Measurements from ENCODE around the gene PCYT2.

The PCYT2 gene

DNA sequence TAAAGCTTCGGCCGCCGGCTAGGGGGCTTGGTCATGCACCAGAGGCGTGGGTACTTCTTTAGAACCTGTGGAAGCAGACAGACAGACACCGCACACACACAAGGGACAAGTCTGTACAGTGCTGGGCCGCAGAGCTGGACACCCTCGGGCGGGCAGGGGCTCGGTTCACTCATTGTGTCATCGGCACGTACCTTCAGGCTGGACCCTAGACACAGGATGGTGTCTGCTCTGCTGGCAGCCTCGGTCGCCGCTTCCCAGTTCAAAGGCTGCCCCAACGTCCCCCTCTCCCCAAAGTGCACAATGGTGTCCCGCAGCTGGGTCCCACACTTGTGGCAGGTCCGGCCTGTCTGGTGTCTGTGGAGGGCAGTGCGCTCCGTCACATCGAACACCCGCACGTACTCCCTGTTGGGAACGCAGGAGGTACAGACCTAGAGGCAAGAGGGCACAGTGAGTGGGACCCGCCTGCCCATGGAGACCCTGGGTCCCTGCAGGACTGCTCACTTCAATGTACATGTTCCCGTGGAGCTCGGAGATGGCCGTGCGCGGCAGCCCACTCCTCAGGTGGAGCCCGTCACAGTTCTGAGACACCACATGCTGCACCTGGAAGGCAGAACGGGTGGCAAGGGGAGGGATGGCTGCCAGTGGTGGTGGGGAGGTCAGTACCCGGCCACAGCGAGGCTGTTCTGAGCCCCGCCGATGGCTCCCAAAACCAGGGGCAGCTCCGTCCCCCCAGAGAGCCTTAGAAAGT is 3.1 kb upstream of the PCYT2 start:
- Mint-ChIP-seq H3K27me3 (ENCODE audit: low read depth) (no peaks in the 10 kb centered on the region), H3K36me3 (ENCODE audit: low read depth) (peaks cover 23% of the 10 kb centered on the region), H3K4me1 (ENCODE audit: low read depth) (peaks cover 26% of the 10 kb centered on the region), H3K4me3 (no peak overlapping the region), H3K9me3 (no peaks in the 10 kb centered on the region), H3K27ac (no peak overlapping the region)

DNA sequence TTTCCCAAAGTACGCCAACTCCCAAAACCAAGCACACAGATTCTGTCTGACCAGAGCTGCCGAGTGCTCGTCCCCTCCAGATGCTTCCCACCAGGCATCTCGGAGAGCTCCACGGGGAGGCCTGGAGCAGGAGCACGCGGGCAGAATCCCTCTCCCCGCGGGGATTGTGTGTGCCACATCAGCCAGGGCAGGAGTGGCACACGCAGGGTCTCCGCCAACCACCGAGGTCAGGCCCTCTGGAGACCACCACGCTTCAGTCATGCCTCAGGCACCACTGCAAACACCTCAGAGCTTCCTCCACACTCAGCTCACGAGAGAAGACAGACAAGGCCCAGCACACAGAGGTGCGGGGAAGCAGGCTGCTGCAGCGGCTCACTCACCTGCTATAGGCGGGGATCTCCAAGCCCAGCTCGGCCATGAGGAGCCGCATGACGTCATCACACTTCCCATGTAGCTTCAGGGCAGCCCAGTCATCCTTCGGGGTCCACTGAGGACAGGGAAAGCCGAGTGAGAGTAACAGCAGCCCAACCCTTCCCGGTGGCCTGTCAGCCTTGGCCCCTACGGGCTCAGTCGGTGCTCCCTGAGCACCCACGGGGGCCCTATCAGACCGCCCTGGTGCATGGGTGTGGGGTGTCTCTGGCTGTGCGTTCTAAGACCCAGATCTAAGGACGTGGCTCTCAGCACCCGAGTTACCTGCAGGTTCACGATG is 2.3 kb upstream of the PCYT2 start:
- Mint-ChIP-seq H3K9me3 (no peaks in the 10 kb centered on the region), H3K4me3 (no peak overlapping the region), H3K27ac (no peak overlapping the region), H3K4me1 (ENCODE audit: low read depth) (peaks cover 26% of the 10 kb centered on the region), H3K27me3 (ENCODE audit: low read depth) (no peaks in the 10 kb centered on the region), H3K36me3 (ENCODE audit: low read depth) (peaks cover 23% of the 10 kb centered on the region)

DNA sequence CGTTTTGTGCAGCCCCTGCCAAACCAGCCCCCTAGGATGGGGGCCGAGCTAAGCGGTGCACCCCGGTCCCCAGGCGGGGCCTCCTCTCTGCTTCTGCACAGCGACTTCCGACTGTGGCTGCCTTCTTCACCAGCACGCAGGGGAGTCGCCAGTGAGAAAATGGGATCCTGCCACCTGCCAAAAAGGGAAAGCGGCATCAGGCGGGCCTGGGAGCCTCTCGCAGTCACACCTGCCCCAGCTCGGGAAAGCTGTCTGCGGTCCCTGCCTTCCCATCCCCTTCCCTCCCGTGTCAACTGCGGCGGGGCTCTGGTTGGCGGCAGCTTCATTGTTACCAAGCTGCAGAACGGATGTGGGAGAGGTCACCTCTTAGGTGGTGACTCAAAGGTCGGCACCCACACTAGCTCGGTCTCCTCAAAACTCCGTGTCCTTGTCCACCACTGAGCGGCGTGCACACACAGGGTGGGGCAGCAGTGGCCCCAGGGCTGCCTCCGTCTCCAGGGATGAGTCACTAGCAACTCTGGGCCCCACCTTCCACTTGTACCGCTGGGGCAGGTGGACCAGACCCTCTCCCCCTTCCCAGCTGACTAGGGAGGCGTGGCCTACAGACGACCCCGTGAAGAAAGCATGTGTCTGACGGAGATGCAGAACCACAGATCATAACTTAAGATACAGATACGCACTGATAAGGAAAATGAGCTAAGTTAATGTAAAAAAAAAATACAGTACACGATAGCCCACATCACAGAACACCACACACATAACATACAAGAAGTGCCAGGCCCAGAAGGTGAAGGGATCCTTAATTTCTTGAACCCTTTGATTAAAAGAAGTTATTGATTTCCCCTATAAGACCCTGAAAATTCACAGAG is 1.5 kb upstream of the PCYT2 start:
- no peak overlapping the region for H3K27ac Mint-ChIP-seq
- H3K4me3 Mint-ChIP-seq = no peak overlapping the region
- H3K4me1 Mint-ChIP-seq (ENCODE audit: low read depth) = peaks cover 25% of the 10 kb centered on the region
- H3K36me3 Mint-ChIP-seq (ENCODE audit: low read depth) = peaks cover 23% of the 10 kb centered on the region
- H3K9me3 Mint-ChIP-seq = no peaks in the 10 kb centered on the region
- H3K27me3 Mint-ChIP-seq (ENCODE audit: low read depth) = no peaks in the 10 kb centered on the region

DNA sequence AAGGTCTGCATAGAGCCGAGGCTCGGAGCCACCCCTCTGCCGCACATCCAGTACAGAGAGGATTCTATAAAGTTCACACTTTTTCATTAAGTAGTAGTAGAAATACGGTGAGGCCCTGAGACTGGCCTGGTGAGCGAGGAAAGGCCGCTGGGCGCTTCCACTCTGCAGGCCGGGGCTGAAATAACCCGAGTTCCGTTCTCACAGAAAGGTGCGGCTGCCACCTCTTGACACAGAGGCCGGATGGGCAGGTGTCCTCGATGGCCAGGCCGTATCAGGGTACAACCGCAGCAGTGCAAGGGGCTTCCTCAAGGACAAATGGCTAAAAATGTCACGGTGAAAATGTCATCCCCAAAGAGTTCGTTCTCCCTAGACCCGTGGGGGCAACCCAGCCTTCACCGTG is 770 bp upstream of the PCYT2 start:
- H3K9me3 Mint-ChIP-seq = no peaks in the 10 kb centered on the region
- H3K36me3 Mint-ChIP-seq (ENCODE audit: low read depth) = peaks cover 19% of the 10 kb centered on the region
- H3K27ac Mint-ChIP-seq = no peak overlapping the region
- peaks cover 21% of the 10 kb centered on the region for H3K4me1 Mint-ChIP-seq (ENCODE audit: low read depth)
- no peaks in the 10 kb centered on the region for H3K27me3 Mint-ChIP-seq (ENCODE audit: low read depth)
- H3K4me3 Mint-ChIP-seq = peak overlapping the region; percentile 70

DNA sequence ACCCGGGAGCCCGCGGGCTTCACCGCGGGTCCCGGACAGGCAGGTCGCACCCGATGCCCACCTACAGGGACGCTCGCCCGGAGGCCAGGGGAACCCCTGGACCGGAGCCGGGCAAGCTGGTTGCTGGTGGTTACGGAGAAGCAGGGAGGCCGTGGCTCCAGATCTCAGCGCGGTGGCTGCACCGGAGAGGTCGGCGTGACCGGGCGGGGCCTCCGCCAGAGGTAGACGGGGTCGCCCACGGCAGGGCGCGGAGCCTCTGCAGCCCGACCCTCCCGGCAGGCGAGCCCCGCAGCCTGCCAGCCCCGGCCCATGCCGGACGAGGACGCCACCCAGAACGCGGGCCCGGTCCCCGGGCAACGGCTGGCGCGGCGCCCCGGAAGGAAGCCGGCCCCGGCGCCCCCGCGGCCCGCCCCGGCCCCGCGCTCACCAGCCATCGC is 341 bp downstream of the PCYT2 start:
- Mint-ChIP-seq H3K4me1 (ENCODE audit: low read depth) (peaks cover 14% of the 10 kb centered on the region), H3K27me3 (ENCODE audit: low read depth) (no peaks in the 10 kb centered on the region), H3K4me3 (peak overlapping the region; percentile 82), H3K9me3 (no peaks in the 10 kb centered on the region), H3K36me3 (ENCODE audit: low read depth) (peaks cover 14% of the 10 kb centered on the region), H3K27ac (peak overlapping the region; percentile 55)

DNA sequence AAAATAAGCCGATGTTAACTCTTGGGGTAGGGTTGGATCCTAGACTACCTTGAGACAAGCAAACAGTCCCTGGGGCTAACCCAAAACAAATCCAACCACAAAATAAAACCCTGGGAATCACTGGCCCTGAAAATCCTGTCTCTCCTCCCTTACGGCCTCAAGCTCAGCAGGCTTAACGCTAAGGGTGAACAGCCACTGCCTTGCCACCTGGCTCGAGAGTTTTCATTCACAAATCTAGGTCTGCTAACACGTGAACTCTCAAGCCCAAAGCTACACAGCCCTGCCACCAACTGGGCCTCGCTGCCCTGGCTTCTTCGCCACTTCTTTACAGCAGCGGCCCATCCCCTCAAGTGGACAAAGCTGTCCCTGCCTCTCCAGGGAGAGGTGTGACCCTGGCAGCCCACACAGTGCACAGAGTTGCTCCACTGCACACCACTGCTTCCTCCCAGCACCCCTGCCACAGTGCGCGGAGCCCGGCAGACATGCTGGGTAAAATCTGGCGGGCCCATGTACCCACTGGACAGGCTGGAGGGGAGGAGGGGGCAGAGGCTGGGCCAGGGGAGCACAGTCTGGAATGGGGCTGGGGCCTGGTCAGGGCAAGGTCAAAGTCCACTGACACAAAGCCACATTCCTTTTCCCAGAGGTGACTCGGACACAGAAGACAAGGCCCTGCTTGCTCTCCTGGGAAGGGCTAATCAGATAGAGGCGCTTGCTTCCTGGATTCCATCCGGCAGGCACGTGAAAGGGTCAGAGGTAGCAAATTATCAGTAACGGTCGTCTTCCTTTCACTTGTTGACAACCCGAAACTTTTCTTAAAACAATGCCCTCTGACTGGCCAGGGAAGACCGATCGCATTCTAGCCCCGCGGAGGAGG is 996 bp downstream of the PCYT2 start:
- Mint-ChIP-seq H3K36me3 (ENCODE audit: low read depth) (peaks cover 13% of the 10 kb centered on the region), H3K27me3 (ENCODE audit: low read depth) (no peaks in the 10 kb centered on the region), H3K4me3 (peak overlapping the region; percentile 82), H3K27ac (peak overlapping the region; percentile 55), H3K9me3 (no peaks in the 10 kb centered on the region), H3K4me1 (ENCODE audit: low read depth) (peaks cover 12% of the 10 kb centered on the region)

DNA sequence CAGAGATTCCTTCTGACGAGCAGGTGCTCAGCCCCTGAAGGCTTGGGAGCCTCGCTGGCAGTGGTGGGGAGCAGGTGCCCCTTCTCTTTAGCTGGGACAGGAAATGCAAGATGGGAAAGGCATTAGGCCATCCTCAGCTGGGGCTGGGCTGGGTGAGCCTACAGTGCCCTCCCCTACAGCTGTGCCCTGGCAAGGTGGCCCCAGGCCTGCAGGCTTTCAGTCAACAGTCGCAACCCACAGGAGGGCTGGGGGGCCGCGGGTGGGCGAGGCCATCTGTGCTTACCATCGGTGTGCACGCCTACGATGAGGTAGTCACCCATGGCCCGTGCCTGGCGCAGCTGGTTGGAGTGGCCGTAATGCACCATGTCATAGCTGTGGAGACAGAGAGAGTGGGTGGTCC is 2.0 kb downstream of the PCYT2 start:
- H3K4me3 Mint-ChIP-seq = peak overlapping the region; percentile 44
- peaks cover 10% of the 10 kb centered on the region for H3K36me3 Mint-ChIP-seq (ENCODE audit: low read depth)
- peaks cover 12% of the 10 kb centered on the region for H3K4me1 Mint-ChIP-seq (ENCODE audit: low read depth)
- no peaks in the 10 kb centered on the region for H3K9me3 Mint-ChIP-seq
- no peak overlapping the region for H3K27ac Mint-ChIP-seq
- H3K27me3 Mint-ChIP-seq (ENCODE audit: low read depth) = no peaks in the 10 kb centered on the region

DNA sequence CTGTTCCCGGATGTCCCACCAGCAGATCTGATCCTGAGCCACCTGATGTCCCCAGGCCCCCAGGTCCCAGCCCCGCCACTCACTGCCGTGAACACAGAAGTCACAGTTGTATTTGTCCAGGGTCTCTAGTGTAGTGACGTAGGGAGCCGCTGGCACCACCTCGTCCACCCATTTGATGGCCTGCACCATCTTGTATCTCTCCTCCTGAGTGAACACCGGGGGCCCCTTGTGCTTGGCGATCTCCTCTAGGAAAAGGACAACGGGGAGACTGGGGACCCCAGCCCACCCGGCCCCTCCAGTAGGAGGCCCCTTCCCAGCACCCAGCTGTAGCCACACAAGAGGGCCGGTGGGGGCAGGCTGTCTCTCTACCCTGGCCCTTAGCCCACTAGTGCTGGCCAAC is 2.4 kb downstream of the PCYT2 start:
- H3K9me3 Mint-ChIP-seq = no peaks in the 10 kb centered on the region
- peaks cover 10% of the 10 kb centered on the region for H3K36me3 Mint-ChIP-seq (ENCODE audit: low read depth)
- peak overlapping the region; percentile 44 for H3K4me3 Mint-ChIP-seq
- peaks cover 12% of the 10 kb centered on the region for H3K4me1 Mint-ChIP-seq (ENCODE audit: low read depth)
- no peak overlapping the region for H3K27ac Mint-ChIP-seq
- no peaks in the 10 kb centered on the region for H3K27me3 Mint-ChIP-seq (ENCODE audit: low read depth)

DNA sequence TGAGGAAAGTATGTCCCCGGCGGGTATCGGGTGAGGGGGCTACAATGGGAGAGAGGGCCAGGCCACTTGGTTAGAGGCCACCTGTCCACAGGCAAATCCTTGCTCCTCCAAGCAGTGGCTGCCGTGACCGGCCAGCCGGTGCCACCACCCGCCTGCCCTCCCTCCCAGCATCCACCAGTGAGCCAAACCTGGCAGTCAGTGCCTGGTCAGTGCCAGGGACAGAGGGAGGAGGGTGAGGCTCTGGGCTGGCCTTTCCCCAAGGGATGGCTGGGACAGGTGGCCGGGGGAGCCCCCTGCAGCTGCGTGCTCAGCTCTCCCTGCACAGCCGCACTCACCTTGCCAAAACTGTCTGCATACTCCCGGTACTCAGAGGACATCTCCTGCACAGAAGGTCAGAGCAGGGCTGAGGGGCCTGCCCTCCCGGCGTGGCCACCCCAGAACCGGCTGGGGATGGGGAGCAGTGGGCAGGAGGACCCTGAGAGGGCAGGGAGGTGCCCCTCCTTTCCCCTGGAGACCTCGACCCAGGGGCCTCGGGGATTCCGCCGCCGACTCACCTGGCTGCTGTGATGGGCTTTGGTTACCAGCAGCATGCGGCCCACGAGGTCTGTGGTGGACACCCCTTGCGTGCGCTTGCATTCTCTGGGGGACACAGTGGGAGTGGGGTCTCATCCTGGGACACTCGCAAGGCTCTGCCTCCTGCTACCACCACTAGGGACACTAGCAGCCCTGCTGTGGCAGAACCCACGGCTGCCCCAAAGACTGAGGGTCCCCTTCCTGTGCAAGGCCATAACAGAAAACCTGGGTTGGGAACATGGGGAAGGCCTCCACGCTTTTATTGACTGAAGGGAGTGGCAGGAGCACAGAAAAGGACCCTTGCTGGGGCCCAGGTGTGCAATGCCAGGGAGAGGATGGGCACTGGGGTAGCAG is 3.7 kb downstream of the PCYT2 start:
- Mint-ChIP-seq H3K27me3 (ENCODE audit: low read depth) (no peaks in the 10 kb centered on the region), H3K4me1 (ENCODE audit: low read depth) (peaks cover 8% of the 10 kb centered on the region), H3K4me3 (no peak overlapping the region), H3K9me3 (no peaks in the 10 kb centered on the region), H3K36me3 (ENCODE audit: low read depth) (peaks cover 5% of the 10 kb centered on the region), H3K27ac (no peak overlapping the region)

DNA sequence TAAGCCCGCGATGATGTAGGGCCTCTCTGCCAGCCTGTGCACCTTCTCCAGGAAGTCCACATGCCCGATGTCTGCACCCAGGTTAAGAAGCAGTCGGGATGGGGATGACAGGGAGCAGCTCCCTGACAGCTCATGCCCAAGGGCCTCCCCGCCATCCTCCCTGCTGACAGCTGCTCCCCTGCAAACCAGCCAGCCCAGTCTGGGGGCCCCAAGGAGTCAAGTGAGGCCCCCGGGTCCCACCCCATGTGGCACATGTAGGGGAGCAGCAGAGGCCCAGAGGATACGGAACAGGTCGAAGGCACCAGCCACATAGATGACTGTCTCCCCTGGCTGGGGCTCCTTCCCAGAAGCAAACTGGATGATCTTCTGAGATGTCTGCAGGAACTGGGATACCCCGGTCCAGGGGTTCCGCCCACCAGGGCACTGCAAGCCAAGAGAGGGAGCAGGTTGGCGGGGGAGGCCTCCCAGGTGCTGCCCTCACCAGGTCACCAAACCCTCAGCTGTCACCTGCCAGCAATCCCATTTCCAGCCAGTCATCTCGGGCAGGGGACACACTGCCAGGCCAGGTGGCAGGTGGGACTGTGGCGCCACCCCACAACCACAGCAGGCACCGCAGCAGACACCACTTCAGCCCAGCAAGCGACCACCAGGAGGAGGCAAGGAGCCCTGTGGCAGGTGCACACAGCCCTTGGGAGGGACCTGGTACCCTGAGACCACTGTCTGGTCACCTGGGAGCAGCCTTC is 4.6 kb downstream of the PCYT2 start:
- Mint-ChIP-seq H3K36me3 (ENCODE audit: low read depth) (peaks cover 3% of the 10 kb centered on the region), H3K9me3 (no peaks in the 10 kb centered on the region), H3K4me1 (ENCODE audit: low read depth) (peaks cover 4% of the 10 kb centered on the region), H3K27me3 (ENCODE audit: low read depth) (no peaks in the 10 kb centered on the region), H3K4me3 (no peak overlapping the region), H3K27ac (no peak overlapping the region)

DNA sequence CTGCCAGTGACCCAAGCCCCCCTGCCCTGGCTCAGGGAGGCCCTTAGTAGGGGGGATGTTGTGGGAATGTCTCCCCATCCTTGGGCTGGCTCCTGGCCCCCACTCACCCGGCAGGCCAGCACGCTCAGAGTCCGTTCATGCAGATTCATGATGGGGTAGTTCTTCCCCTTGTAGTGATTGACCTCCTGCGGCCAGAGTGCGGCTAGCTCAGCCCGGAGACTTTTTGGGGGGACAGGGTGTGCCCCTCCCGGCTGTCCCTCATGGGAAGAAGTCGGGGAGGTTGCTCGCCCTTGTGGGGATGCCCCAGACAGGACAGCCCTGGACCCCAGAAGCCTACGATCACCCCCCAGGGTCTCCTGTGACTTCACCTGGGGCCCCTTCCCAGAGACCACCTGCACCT is 5.2 kb downstream of the PCYT2 start:
- H3K36me3 Mint-ChIP-seq (ENCODE audit: low read depth) = peaks cover 5% of the 10 kb centered on the region
- no peak overlapping the region for H3K4me3 Mint-ChIP-seq
- H3K27me3 Mint-ChIP-seq (ENCODE audit: low read depth) = peaks cover 5% of the 10 kb centered on the region
- no peaks in the 10 kb centered on the region for H3K9me3 Mint-ChIP-seq
- H3K27ac Mint-ChIP-seq = no peak overlapping the region
- H3K4me1 Mint-ChIP-seq (ENCODE audit: low read depth) = peaks cover 5% of the 10 kb centered on the region

DNA sequence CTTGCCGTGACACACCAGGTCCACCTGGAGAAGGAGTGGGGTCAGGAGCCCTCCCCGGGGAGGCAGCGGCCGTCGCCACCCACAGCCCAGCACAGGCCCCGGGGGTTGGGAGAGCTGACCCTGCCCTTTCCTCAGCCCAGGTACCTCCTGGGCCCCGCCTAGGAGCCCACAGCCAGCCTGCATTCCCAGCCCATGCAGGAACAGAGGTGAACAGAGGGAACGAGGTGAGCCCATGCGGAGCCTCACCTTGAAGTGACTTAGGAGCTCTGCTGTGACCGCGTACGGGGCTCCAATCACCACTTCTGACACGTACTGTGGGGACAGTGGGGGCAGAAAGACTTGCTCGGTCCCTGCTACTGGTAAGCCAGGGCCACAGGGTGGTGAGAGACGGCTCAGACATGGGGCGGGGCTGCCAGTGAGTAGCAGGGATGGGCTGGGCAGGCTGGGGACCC is 5.7 kb downstream of the PCYT2 start:
- Mint-ChIP-seq H3K4me3 (no peak overlapping the region), H3K27ac (no peak overlapping the region), H3K36me3 (ENCODE audit: low read depth) (peaks cover 5% of the 10 kb centered on the region), H3K9me3 (no peaks in the 10 kb centered on the region), H3K27me3 (ENCODE audit: low read depth) (peaks cover 8% of the 10 kb centered on the region), H3K4me1 (ENCODE audit: low read depth) (peaks cover 5% of the 10 kb centered on the region)
